K562 (cell line): ENCODE data around the gene VWA7. TPM values are rescaled to one million over a fixed set of nuclear protein-coding genes. Genes with fewer than 3 reads are reported as not detected.

Experiments used
- DIDO1 ChIP-seq: fragments of 450-650 bp; IDR thresholded peaks from 2 replicates; pipeline ENCODE4 v1.6.1; 2016; ENCODE audit warnings: low read depth, missing biosample characterization, missing genetic modification characterization
- DNMT1 ChIP-seq: fragments of 450-650 bp; IDR thresholded peaks from 2 replicates; pipeline ENCODE4 v1.6.1; 2016; ENCODE audit warnings: antibody characterized with exemption, mild to moderate bottlenecking
- E2F3 ChIP-seq: fragments of 250-450 bp; sonication (Bioruptor Pico); IDR thresholded peaks from 2 replicates; pipeline ENCODE4 v1.4.0; 2020; ENCODE audit warnings: mild to moderate bottlenecking
- KDM5B ChIP-seq: fragments of 200-600 bp; sonication (generic); IDR thresholded peaks from 2 replicates; pipeline ENCODE4 v1.6.1; 2012; ENCODE audit warnings: low read depth, mild to moderate bottlenecking, moderate library complexity, low read length, control low read depth, inconsistent platforms; ENCODE audit not compliant: insufficient replicate concordance
- NONO ChIP-seq, 2 experiments: fragments of 200-400 bp in 1 of 2; fragments of 450-650 bp in 1 of 2; formaldehyde crosslinking in 1 of 2; IDR thresholded peaks; 2 replicates each; pipeline ENCODE4 v1.6.1; 2017; ENCODE audit warnings: low read depth in 2 of 2, mild to moderate bottlenecking in 2 of 2, moderate library complexity in 2 of 2, low read length in 1 of 2
- NR2F6 ChIP-seq: fragments of 450-650 bp; formaldehyde crosslinking; IDR thresholded peaks from 2 replicates; pipeline ENCODE4 v1.4.0; 2020; ENCODE audit warnings: mild to moderate bottlenecking
- NUFIP1 ChIP-seq: fragments of 450-650 bp; IDR thresholded peaks from 2 replicates; pipeline ENCODE4 v1.6.1; 2018; ENCODE audit not compliant: partially characterized antibody
- POLR2AphosphoS2 ChIP-seq: IDR thresholded peaks from 2 replicates; pipeline ENCODE4 v1.6.1; 2012; ENCODE audit warnings: low read length, improper control_type of control experiment
- ZNF253 ChIP-seq: fragments of 250-450 bp; sonication (Bioruptor Pico); conservative IDR thresholded peaks from 2 replicates; pipeline ENCODE4 v1.6.1; 2021; ENCODE audit warnings: mild to moderate bottlenecking
- ZNF318 ChIP-seq, 2 experiments: fragments of 450-650 bp; IDR thresholded peaks; 2 replicates each; pipeline ENCODE4 v1.6.1; 2016; ENCODE audit warnings: mild to moderate bottlenecking in 2 of 2, borderline replicate concordance in 1 of 2, low read depth in 1 of 2, moderate library complexity in 1 of 2
- polyA plus RNA-seq, 8 experiments: library from polyadenylated mRNA; depleted of rRNA in 4 of 8; stranded (reverse) in 5 of 8; unstranded in 3 of 8; fragments of >200 nt; fragmentation: Nextera tagmentation in 2 of 8; fragmentation: Illumina TruSeq in 1 of 8; extraction: Ambion mirVana in 2 of 8; extraction: Trizol in 1 of 8; gene quantifications; 2 replicates each; pipeline versions ENCODE4 v1.2.1 to v1.2.3, GENCODE V29; 2011 to 2014; ENCODE audit warnings: inconsistent platforms in 1 of 8, missing spikeins in 1 of 8
- total RNA-seq, 7 experiments: library from RNA; depleted of rRNA in 6 of 7; stranded (reverse); fragments of >200 nt in 6 of 7; fragmentation: Illumina TruSeq in 2 of 7; extraction: Trizol in 2 of 7; gene quantifications; 2 replicates each; pipeline versions ENCODE4 v1.2.1 to v1.2.3, GENCODE V29; 2011 to 2021; ENCODE audit warnings: low replicate concordance in 1 of 7
- TF ChIP-seq, protein P1 (sequence below): fragments of 200-800 bp; sonication (Bioruptor generic); IDR thresholded peaks from 2 replicates; pipeline ENCODE4 v1.6.1; 2016; ENCODE audit warnings: missing genetic modification characterization, missing compliant biosample characterization

Gene VWA7
- total and polyA plus RNA-seq, 9 of the 15 experiments (the other 6 are each of a cell fraction or from before 2014, with no cell fraction given): 0.18 to 2.9 (median 0.95) TPM

DNA sequence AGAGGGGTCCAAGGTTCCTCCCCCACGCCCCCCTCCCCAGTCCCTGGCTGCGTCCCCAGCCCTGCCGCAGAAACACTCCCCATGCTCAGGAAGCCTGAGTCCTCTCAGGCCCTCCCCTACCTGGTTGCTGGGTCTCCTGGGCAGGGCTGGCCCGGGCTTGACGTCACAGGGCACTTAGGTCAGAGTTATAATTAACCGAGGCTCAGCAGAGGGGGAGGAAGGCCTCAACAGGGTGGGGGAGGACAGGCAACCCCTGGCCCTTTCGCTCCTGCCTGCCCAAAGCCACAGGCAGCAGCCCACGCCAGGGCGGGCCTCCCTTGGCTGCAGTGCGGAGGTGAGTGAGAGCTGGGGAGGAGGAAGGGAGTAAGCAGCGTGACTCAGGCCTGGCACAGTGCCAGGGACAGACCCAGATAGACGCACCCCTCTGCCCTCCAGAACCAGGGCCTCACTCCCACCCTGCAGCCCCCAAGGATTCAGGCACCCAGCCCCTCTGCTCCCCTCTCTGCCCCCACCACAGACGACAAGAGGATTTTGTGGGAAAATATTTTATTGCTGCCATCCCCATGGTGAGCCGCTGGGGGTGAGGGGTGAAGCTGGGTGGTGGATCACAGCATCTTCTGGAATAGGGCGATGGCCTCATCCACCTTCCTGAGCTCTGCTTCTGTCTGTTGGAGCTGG lies at the start of gene VWA7 (continued):
- TF ChIP-seq, protein P1, sequence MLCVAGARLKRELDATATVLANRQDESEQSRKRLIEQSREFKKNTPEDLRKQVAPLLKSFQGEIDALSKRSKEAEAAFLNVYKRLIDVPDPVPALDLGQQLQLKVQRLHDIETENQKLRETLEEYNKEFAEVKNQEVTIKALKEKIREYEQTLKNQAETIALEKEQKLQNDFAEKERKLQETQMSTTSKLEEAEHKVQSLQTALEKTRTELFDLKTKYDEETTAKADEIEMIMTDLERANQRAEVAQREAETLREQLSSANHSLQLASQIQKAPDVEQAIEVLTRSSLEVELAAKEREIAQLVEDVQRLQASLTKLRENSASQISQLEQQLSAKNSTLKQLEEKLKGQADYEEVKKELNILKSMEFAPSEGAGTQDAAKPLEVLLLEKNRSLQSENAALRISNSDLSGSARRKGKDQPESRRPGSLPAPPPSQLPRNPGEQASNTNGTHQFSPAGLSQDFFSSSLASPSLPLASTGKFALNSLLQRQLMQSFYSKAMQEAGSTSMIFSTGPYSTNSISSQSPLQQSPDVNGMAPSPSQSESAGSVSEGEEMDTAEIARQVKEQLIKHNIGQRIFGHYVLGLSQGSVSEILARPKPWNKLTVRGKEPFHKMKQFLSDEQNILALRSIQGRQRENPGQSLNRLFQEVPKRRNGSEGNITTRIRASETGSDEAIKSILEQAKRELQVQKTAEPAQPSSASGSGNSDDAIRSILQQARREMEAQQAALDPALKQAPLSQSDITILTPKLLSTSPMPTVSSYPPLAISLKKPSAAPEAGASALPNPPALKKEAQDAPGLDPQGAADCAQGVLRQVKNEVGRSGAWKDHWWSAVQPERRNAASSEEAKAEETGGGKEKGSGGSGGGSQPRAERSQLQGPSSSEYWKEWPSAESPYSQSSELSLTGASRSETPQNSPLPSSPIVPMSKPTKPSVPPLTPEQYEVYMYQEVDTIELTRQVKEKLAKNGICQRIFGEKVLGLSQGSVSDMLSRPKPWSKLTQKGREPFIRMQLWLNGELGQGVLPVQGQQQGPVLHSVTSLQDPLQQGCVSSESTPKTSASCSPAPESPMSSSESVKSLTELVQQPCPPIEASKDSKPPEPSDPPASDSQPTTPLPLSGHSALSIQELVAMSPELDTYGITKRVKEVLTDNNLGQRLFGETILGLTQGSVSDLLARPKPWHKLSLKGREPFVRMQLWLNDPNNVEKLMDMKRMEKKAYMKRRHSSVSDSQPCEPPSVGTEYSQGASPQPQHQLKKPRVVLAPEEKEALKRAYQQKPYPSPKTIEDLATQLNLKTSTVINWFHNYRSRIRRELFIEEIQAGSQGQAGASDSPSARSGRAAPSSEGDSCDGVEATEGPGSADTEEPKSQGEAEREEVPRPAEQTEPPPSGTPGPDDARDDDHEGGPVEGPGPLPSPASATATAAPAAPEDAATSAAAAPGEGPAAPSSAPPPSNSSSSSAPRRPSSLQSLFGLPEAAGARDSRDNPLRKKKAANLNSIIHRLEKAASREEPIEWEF (CRISPR knock-in tag): peak; percentile 66; the same call in 1 of the 2 replicates
- TF ChIP-seq DNMT1: no peak; the same call in 1 of the 2 replicates
- TF ChIP-seq E2F3: peak; percentile 67
- no peak; the same call in 1 of the 2 replicates for TF ChIP-seq NR2F6 (CRISPR knock-in tag)
- no peak for TF ChIP-seq KDM5B
- 0 out of 2 replicates have a peak, but pooled peaks have one; percentile 19 for TF ChIP-seq DIDO1
- TF ChIP-seq ZNF318 (IDR thresholded peaks at IDR 0.05; ENCODE audit: borderline replicate concordance in 1 of 2, low read depth in 1 of 2): peak in 1 of 2 experiments; percentile 87; a peak in 2 of 4 replicates
- no peak for TF ChIP-seq NONO (IDR thresholded peaks at IDR 0.05; ENCODE audit: low read depth in 2 of 2, low read length in 1 of 2)
- TF ChIP-seq POLR2AphosphoS2: peak; percentile 99
- TF ChIP-seq ZNF253 (CRISPR knock-in tag): no peak
- peak; percentile 32 for TF ChIP-seq NUFIP1
